Coronary artery (tissue), 2 donors: ENCODE data around the gene MCHR2.
A peak's percentile ranks its signal among the peaks of the same experiment; 100 is the strongest.
"Not testable (repeated sequence)": the region's sequence is repeated elsewhere in the genome, so short reads cannot be mapped to it uniquely, and the experiment has no call there.

Experiments used
- DNase-seq: peaks from one replicate; pipeline ENCODE4 v3.0.0-alpha.2; 2017; ENCODE audit warnings: low spot score
- H3K27ac ChIP-seq, 2 donors: fragments of 200-600 bp; sonication (generic); one replicate each; pipeline ENCODE4 v1.5.1; 2016 to 2019
- H3K4me3 ChIP-seq: fragments of 200-600 bp; sonication (generic); 2 replicates; pipeline ENCODE4 v1.5.1; 2016; ENCODE audit warnings: mild to moderate bottlenecking, moderate library complexity
- TF ChIP-seq, protein P1 (sequence below): fragments of 200-600 bp; sonication (generic); IDR thresholded peaks from one replicate; pipeline ENCODE4 v1.5.1; 2019; ENCODE audit warnings: antibody characterized with exemption

The MCHR2 gene, protein sequence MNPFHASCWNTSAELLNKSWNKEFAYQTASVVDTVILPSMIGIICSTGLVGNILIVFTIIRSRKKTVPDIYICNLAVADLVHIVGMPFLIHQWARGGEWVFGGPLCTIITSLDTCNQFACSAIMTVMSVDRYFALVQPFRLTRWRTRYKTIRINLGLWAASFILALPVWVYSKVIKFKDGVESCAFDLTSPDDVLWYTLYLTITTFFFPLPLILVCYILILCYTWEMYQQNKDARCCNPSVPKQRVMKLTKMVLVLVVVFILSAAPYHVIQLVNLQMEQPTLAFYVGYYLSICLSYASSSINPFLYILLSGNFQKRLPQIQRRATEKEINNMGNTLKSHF

DNA sequence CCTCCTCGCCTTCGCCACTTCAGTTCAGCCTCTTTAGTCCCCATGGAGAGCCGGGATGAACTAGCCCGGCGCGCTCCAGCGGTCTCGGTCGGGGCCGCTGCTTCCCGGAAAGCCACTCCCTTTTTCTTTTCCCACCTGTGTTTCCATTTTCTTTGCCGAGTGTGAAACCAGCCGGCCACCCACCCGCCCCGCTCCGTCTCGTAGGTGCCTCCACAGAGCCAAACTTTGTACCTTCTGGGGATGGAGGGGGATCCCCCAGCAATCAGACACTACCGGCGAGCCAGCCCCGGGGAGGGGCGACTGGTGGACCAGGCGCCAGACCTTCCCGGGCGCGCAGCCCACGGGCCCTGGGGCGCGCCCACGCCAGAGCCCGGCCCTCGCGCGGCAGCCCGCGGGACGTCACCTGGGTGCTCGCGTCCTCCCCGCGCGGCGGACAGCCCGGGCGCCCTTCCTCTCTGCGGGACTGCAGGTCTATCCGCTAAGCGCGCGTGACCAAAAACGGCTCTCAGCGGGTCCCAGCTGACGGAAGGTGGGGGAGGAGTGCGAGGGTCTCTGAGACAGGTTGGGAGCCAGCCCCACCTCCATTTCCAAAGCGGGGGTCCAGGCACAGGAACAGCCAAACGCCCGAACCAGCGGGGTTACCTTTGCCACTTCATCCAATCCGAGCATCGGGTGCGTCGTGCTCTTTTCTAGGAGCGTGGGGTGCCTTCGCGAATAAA lies at the start of gene MCHR2:
TSS of gene MCHR2 (minus strand) at position 691 of the 719 bp plus-strand sequence. CDS start 38,076 bp downstream, outside the sequence.
- TF ChIP-seq, protein P1, sequence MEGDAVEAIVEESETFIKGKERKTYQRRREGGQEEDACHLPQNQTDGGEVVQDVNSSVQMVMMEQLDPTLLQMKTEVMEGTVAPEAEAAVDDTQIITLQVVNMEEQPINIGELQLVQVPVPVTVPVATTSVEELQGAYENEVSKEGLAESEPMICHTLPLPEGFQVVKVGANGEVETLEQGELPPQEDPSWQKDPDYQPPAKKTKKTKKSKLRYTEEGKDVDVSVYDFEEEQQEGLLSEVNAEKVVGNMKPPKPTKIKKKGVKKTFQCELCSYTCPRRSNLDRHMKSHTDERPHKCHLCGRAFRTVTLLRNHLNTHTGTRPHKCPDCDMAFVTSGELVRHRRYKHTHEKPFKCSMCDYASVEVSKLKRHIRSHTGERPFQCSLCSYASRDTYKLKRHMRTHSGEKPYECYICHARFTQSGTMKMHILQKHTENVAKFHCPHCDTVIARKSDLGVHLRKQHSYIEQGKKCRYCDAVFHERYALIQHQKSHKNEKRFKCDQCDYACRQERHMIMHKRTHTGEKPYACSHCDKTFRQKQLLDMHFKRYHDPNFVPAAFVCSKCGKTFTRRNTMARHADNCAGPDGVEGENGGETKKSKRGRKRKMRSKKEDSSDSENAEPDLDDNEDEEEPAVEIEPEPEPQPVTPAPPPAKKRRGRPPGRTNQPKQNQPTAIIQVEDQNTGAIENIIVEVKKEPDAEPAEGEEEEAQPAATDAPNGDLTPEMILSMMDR: no peak
- DNase-seq: no peak
- H3K27ac ChIP-seq: no peak within 1 kb of the TSS
- H3K4me3 ChIP-seq: peak within 1 kb of the TSS; percentile 53

DNA sequence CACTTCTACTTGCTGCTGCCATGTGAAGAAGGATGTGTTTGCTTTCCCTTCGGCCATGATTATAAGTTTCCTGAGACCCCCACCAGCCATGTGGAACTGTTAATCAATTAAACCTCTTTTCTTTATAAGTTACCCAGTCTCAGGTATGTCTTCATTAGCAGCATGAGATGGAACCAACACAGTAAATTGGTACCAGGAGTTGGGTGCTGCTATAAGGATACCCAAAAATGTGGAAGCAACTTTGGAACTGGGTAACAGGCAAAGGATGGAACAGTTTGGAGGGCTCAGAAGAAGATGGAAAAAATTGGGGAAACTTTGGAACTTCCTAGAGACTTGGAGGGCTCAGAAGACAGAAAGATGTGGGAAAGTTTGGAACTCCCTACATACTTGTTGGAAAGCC lies 44.5 kb upstream of the MCHR2 start:
- DNase-seq: not testable (repeated sequence)

DNA sequence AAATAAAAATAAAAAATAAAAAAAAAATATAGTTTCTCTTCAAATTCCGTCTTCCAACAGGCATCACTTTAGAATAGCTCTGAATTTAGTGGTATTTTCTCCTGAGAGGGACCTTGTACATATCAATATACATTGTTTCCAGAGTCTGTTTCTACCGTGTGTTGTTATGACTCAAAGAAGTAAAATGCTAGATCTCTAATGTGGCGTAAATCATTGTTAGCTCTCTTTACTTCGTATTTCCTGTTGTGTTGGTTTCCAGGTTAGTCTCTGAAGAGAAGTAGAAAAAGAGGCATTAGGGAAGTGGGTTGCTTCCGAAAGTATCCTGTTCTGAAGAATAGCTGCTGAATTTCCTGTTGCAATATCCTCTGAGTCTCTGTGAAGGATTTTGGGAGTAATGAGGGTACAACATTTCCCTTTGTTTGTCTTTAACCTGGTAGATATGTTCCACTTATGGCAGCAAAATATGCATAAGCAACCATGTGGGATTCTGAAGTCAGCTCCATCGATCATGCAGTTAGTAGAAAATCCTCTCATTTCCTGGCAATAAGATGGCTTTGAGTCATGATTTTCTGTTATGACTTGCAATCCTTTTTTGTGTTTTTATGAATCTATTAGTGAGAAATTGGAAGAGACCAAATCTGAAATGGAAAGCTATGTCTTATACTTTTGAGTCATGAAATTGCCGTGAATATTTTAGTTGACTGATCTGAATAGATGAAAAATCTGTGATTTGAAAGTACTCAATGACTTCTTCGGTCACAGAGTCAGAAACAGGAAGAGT lies 42.0 kb upstream of the MCHR2 start:
- TF ChIP-seq, protein P1: no peak
- no peak overlapping the region for H3K27ac ChIP-seq
- no peak for DNase-seq
- no peak overlapping the region for H3K4me3 ChIP-seq

More for the DNA sequence above, 44.5 kb upstream of the MCHR2 start:
- not testable (repeated sequence) for H3K4me3 ChIP-seq, H3K27ac ChIP-seq

DNA sequence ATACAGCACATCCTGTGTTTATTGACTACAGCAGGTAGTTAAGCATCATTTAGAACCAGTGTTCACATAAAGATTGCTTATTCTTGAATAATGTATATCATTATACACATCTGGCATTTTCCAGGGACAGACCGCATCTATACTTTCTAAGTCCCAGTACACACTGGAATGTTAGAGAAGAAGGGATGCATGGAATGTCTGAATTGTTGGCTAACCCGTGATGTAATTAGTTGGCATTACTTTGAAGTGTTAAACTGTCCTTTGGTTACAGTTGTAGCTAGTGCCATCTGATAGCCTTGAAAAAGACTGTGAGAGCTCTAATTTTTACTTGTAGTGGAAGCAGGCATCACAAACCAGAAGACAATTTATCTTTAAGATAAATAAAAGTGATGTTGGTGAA lies 29.8 kb upstream of the MCHR2 start:
- no peak for DNase-seq
- Histone ChIP-seq H3K4me3 (no peak overlapping the region), H3K27ac (no peak overlapping the region)
- TF ChIP-seq, protein P1: no peak

DNA sequence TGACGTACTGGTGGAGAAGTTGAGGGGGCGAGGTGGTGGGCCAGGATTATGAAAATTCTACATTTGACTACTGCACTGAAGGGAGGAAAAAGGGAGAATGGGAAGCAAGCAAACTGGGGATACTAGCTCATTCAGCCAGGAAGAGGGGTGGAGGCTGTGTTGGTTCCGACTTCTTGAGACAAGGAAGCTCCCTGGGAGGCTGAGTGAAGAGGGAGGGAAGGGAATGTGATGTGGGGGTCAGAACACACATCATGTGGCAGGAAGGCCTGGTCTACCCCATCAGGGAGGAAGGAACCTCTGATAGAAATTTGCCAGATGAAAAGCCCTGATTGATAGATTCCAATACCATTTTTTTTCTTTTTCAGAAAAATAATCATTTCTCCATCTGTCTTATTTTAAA lies 28.8 kb upstream of the MCHR2 start:
- H3K27ac ChIP-seq: no peak overlapping the region
- TF ChIP-seq, protein P1: no peak
- no peak for DNase-seq
- H3K4me3 ChIP-seq: no peak overlapping the region

DNA sequence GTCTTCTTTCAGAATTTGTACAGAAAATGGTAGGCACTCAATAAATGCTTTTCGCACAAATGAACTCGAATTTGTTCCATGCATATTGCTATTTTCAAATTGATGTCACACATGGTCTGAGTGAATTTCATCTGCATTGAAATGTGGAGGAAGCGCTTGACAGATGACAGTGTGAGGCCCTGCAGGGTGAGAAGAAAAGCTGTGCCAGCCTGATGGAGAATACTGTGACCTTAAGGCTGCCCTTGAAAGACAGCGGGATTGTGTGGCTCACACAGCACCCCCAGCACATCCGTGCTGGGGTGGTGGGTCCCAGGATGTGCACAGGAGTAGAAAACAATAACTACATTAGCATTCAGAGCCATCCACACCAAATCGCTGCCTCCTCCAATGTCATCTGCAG lies 14.8 kb upstream of the MCHR2 start:
- Histone ChIP-seq H3K4me3 (no peak overlapping the region), H3K27ac (no peak overlapping the region)
- TF ChIP-seq, protein P1: no peak
- DNase-seq: no peak

DNA sequence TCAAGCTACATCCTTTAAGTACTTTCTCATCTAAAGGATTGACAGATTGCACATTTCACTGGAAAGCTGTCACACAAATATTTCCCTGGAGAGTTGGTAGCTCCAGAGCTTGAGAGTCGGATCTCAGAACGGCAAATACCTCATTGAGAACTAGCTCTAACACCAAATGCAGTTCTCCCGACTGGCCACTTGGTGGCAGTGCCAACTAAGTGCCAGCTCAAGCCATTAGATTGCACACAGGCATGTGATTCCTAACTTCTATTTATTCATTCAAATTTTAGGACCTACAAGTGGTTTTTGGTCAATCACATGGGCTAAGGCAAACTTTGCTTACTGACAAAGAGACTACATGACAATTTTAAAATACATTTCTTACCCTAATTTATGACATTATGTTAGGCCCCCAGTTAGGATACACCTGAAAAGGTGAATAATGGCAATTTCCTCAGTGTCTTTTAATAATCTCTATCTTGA lies 7.9 kb upstream of the MCHR2 start:
- no peak for DNase-seq
- TF ChIP-seq, protein P1: peak; percentile 85
- Histone ChIP-seq H3K27ac (no peak overlapping the region), H3K4me3 (no peak overlapping the region)
